HPDE6-E6E7 (cell line): Measurements from ENCODE around the gene SREBF1.

Experiments
- DNase-seq: peaks from one replicate; pipeline ENCODE4 v3.0.0; 2011; ENCODE audit warnings: missing footprints; ENCODE audit errors: extremely low spot score

The SREBF1 gene

DNA sequence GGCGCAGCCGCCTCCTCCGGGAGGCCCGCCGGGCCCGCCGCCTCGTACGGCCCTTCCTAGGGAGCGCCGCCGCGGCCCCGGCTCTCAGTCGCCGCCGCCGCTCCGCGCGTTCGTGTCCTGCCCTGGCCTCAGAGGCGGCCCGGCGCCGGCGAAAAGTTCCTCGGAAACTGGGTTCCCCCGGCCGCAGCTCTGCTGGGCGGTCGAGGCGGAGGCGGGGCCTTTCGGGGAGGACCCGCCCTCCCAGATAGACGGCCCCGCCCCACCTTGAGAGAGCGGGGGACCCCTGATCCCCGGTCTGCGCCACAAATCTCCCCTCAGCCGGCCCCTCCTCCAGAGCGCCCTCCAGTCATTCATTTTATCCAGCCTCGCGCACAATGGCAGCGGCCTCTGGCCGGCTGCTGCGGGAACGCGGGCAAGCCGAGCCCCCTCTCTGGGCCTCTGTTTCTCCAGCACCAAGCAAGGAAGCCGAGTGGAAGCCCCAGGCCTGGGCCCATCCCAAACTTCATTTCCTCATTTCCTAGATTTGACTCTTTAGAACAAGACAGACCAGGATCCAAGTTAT is at the start of gene SREBF1:
TSS of gene SREBF1 (minus strand) at position 169 of the 562 bp plus-strand sequence. CDS start 169 bp downstream, outside the sequence.
- DNase-seq, result no peak

DNA sequence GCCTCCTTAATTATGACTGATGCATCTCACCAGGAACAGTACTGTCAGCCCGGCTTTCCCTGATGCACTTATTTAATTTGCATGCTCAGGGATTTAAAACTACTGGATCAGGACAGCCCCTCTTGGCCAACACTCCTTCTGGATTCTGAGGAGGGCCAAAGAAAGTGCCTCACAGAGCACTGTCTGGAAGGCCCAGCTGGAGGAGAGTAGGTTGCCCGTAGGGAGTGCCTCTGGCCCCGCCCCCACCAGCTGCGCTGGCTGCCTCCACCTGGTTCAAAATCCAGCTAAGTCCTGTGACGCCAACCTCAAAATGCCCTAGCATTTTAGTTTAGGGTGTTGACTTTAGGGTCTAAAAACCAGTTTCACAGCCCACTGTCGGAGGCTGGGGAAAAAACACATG is 49.4 kb upstream of the SREBF1 start:
- DNase-seq, result no peak

DNA sequence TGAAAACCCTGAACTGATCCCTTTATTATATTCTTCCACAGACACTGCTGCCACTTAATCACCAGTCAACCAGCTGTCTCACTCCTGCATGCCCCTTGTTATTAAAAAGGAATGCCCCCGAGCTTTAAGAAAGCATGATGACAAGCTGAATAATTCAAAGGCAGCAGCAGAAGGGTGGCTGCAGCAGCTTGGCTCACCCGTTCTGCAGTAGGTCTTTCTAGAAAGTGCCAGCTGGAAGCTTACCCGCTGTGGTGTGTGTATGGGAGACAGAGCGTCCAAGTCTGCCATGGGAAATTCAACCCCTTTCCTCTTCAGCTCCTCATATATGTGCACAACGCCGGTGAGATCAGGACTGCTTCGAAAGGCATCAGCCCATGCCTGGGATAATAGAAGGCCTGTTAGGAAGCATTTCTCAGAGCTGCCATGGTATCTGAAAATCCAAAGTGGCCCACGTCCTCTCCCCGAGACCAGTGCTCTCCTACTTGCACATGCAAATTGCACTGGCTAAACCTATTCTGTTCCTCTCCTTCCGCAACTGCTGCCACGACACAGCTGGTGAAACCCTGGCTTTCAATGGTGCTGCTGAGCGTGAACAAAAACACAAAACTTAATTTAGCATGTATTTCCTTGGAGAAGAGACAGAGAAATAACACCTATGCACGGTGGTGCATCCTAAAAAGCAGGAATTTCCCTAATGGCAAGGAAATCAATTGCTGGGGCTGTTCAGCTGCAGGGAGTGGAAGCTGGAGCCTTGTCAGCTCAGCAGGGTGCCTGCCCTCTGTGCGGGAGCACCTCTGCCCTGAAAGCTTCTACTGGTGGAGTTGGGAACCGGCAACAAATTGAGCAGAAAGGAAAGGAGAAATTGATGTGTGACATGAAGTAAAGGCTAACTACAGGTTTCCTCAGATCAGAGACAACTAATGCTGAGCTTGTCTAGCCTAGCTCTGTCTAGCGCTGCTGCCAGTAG is 47.9 kb upstream of the SREBF1 start:
- no peak for DNase-seq

DNA sequence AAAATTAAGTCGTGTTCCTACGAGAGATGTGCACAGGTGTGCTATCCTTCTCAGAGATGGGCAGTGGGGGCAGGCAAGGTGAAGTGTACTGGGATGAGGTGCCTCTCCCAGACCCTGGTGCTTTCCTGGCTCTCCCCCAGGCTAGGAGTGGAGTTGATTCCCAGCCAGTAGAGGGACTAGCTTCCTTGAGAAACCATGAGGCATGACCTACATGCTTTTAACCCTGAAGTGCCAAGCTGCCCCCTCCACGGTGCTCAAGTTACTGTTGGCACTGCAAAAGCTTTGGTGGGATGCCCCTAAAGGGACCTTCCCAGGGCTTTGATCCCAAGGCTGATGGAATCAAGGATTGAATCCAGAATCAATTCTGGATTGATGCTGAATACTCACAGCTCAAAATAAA is 47.0 kb upstream of the SREBF1 start:
- DNase-seq, result no peak

DNA sequence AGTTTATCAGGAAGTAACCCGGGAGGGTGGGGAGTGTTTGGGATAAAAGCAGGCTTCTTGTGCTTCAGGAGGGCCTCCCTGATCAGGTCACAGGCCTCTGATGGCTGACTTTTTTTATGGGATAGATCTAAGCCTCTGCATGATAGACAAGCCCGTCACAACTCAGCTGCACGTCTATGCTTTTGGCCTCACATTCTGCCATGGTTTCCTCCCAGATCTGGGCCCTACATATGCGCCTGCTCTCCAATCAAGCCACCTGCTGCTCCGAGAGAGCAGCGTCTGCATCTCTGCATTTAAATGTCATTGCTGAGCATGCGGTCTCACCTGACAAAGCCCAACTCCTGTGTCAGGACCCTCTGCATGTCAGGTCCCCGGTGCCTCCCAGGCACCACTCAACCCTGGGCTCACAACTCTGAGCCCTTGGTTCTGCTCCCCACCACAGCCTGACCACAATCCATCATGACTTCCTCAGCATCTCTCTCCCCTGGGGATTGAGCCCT is 45.3 kb upstream of the SREBF1 start:
- DNase-seq, result no peak

DNA sequence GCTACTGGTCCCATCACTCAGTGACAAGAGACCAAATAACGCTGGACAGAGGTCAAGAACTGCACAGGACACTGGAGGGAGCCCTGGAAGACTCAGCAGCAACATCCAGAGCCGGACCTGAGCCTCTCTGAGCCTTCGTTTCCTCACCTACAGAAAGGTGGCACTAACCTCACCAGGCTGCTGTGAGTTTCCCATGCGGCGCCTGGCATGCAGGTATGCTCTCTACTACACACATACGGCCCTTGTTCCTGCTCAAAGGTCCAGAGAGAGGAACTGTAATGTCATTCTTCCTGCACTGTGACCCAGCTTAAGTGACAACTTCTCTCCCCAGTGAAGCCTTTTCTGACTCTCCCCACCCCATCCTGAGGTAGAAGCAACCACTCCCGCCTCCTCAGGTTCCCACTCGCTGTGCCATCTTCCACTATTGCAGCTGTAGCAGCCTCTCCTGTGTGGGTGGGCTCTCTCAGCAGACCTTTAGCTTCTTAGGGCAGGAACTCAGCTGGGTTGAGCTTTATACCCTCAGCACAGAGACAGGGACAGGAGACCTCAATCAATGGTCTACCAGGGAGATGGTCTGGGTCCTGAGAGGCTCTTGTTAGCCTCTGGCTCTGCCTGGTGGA is 43.9 kb upstream of the SREBF1 start:
- DNase-seq, result no peak

DNA sequence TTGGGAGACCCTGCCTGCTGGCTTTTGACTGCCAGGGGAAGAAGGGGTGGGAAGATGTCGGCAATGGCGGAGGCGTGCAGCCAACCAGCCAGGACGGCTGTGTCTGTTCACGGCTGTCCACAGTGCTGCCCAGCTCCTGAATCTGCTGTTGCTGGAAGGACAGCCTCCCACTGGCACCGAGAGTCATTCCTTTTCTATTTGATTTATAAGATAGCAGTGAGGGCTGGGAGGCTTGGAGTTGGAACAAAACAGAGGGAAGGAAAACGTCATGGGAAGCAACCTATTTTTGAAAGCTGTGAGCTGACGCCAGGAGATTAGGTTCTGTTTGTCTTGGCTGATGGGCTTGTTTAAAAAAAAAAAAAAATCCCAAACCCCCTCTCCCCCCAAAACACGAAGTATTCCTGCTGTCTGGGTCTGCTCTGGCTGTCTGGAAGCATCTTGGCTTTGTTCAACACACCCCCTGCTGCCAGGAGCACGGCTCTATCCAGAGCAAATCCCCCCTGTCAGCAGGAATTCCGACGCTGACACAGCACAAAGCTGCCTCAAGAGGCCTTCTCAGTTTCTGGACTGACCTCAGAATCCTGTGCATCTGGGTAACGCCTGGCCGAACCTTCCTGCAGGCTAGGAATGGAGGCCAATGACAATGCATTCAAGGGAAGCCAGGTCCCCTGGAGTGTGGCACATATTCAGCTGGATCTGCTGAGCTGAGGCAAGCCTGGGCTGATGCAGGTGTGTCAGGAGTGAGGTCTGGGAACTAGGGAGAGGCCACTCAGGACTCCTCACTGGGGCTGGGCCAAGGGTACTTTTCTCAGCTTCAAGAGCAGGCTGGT is 41.0 kb upstream of the SREBF1 start:
- DNase-seq, result no peak

DNA sequence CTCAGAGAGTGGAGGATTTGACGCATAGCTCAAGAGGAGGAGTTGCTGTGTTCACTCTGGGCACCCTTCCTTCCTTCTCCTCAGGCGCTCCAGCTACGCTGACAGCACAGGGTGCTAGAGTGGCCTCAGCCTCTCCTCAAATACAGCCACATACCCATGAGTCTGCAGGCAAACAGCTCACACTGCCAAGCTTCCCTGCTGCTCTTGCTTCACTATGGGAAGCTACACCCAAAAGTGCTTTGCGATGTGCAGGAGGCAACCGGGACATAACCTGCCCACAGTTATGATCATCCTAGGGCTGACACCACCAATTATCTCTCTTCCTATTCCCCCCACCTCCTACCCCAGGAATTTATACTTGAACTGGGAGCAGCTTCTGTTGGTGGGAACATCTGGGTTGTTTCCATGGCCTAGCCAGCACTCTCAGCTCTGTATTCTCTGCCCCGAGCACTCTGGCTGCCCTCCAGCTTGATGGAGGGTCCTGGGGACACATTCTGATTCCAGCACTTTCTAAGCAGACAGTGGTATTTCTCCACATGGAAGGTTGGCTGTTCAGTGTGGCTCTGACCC is 40.3 kb upstream of the SREBF1 start:
- DNase-seq, result no peak

DNA sequence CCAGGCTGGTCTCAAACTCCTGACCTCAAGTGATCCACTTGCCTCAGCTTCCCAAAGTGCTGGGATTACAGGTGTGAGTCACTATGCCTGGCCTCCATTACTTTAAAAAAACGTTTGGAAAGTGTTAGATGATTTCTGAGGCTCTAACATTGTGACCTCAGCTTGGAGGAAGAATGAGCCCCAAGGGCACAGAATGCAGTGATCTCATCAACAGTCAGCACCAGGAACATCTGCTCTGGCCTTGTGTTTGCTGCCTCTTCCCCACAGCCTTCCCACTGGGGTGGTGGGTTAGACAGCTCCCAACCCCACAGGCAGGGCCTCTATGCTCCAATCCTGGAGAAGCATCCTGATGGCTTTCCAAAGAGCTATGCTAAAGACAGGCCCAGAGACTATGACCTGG is 37.7 kb upstream of the SREBF1 start:
- peak; percentile 54 for DNase-seq

DNA sequence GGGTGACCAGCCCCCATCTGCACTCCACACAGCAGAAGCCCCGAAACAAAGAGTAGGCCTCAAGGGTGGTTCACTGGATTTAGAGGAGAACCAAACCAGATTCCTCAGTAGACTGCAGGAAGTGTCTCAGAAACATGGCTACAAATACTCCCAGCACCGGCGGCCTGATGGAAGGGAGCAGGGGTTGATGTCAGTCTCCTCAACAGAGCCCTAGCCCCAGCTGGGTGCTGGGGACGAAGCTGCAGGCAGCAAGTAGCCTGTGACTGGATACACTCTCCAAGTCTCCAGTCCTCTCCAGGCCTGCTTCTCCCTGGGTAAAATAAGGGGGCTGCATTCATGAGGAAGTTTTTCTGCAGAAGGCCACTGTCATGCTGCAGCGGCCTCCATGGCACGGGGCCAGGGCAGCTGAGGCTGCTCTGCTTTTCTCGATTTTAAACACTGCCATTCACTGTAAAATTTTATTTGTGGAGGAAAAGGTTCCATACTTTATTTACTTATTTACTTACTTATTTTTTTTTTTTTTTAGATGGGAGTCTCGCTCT is 36.7 kb upstream of the SREBF1 start:
- DNase-seq, result no peak

DNA sequence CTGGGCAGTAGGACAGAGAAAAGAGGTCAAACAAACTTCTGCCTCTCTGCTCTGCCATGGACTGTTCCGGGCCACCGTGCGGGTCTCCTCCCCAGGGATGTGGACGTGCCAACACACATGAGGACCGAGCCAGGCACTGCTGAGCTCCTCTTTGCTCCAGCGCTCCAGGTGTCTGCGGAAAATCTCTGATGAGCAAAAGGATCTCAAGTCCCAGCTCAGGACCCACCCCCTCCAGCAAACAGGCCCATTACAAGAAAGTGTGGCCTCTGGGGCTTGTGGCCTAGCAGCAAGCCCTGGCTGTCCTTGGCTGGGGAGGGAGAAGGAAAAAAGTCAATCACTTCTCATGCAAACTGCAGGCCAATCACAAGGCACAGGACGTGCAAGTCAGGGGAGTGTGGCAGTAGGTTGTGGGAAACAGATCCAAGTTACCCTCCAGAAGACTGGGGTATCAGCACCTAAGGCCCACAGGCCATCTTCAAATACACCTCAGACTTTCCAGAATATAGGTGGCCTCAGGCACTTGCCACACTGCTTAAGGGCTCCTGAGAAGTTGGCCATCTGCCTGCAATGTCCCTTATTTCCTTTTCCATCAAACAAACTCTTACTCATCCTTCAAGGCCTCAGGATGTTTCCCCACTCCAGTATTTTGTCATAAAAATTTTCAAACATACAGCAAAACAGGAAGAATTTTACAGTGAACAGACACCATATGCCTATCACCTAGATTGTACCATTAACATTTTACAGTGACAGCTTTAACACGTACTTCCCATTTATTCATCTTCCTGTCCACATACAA is 36.0 kb upstream of the SREBF1 start:
- DNase-seq, result no peak

DNA sequence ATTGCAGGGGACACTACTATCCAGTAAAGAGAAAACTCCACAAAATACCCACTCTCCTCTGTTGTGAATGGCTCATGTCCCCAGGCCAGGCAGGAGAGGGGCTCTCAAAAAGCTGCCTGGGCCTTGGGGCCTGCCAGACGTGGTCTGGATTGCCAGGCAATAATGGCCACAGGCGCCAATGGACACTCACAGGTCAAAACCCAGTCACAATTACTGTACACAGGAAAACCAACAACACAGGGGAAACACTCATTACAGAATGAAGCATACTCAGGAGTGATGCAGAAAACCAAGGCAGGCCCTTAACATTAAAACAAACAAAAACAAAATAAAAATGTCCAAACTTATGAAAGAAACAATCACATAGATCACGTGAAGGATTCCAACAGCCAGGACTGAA is 35.1 kb upstream of the SREBF1 start:
- DNase-seq, result no peak

DNA sequence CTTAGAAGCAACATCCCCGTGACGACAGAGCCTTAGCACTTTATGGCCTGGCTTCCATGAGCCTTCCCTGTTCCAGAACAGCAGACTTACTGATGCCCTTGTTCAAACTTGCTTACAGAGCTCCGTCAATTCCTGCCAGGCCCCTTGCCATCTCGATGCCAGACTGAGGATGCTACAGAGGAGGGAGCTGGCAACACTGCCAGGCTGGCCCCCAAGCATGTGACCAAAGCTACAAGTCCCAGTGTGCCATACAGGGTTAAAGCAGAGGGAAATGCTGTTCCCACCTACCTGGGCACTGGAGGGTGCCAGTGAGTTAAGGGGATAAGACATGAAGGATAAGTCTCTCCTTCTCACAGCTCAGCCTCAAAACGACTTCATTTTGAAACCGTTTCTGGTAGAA is 33.5 kb upstream of the SREBF1 start:
- DNase-seq, result no peak

DNA sequence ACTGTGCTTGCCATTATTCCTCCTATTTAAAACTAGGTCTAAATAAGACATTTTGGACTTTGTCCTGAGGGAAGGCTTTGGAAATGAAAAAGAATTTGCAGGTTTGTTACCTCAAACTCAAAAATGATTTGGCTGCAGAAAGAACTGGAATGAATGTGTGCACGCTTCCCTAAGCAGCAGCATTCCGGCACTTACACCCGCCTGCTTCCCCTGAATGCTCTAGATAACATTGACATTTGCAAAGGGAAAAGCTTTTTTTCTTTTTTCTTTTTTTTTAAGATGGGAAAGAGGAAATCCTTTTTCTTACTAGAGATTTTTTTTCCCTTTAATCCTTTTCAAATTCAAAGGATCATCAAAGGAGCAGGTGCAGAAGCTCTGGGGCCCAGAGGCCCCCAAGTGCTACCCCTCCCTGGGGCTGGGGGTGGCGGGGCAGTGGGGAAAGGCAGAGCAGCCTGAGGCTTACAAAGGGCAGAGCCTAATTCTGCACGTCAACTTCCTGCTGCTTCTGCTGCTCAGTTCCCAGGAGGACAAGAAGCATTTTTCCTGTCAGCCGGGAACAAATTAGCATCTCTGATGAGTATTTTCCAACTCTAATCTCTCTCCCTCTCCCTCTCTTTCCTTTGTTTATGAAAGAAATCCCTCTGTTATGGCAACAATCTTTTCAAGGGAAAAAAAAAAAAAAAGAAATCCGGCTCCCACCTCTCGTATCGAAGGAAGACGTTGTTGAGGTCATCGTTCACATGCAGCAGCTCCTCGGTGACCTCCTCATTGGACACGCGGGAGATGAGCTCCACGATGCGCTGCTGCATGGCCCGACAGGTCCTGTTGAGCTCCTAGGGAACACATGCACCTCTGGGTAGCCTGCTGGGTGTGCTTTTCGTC is 32.1 kb upstream of the SREBF1 start:
- no peak for DNase-seq

DNA sequence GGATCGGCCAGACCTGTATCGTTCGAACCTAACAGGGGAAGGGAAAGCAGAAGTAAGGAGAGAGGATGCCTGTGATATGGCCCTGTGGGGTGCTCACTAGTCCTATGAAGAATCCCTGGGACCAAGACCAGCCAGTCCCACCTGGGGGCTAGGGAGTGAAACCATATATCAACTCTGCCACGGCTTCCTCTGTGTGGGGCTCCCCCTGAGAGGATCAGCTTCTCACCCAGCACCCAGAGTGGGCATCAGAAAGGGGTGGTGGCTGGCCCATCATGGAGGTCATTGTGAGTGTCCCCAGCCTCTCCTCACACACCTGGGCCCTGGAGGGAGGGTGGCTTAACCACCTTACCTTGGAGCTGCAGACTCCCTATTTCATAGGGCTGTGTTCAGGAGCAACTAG is 30.1 kb upstream of the SREBF1 start:
- no peak for DNase-seq

DNA sequence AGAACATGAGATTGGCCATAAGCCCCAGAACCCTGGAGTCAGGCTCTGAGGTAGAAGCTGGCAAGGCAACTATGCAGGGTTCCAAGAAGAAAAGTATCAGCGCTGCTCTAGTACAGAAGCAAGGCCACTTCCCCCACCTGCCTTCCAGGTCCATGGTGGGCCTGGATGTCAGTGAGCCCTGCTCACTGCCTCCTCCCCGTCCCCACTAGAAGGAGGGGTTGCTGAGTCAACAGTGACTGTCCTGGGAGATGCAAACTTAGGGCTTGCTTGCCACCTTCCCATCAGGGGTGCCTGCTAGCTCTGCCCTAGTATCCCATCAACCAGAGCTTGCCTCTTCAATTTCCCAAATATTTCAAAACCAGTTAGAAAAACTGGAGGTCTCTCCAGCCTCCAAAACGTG is 29.6 kb upstream of the SREBF1 start:
- DNase-seq, result no peak

DNA sequence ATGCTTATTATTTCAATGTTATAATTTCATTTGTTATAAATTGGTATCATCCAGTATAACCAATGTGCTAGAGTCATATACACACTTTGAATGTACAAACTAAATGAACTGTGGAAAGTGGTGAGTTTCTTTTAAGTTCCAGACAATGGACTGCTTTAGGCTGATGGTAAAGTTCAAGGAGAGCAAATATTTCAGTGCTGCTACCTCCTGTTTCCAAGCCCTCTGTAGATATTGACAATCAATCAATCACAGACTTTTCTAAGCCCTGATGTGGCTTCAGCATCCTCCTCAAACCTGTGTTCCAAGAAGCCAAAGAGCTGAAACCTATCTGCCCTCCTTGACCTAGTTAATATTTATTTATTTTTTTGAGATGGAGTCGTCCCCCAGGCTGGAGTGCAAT is 28.2 kb upstream of the SREBF1 start:
- no peak for DNase-seq

DNA sequence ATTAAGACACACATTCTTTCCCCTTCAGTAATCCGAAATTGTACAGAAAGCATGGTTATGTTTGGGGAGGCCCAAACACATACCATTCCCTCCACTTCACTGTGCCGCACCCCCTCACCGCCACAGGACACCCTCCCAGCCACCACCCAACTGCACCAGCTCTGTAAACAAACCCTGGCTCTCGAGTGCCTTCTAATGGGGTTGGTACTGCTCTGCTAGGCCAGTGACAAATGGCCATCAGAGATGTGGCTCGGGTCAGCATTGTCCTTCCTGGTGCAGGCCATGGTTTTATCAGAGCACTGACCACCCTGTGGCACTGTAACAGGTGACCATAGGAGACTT is 24.0 kb upstream of the SREBF1 start:
- DNase-seq, result no peak
